ENCODE data around the gene ZNF112.

GRCh38 chr19:44306283-44306682 lies 50.2 kb downstream of the ZNF112 start:
- TF ChIP-seq POLR2AphosphoS5 (IDR thresholded peaks at IDR 0.05; ENCODE audit: borderline replicate concordance, low read depth, low read length), result no peak
- no peak for TF ChIP-seq EZH2 (IDR thresholded peaks at IDR 0.05)
- TF ChIP-seq FOXP2 (optimal IDR thresholded peaks at IDR 0.05; ENCODE audit: control extremely low read depth, extremely low read length, insufficient read depth), result no peak

All from SK-N-MC (cell line).